ENCODE data around the gene BCAT1.
"Not testable (repeated sequence)": the region's sequence is repeated elsewhere in the genome, so short reads cannot be mapped to it uniquely, and the experiment has no call there.

Gene BCAT1

GRCh38 chr12:24898606-24899005 lies 50.3 kb downstream of the BCAT1 start:
- peak; percentile 64 for DNase-seq

DNA sequence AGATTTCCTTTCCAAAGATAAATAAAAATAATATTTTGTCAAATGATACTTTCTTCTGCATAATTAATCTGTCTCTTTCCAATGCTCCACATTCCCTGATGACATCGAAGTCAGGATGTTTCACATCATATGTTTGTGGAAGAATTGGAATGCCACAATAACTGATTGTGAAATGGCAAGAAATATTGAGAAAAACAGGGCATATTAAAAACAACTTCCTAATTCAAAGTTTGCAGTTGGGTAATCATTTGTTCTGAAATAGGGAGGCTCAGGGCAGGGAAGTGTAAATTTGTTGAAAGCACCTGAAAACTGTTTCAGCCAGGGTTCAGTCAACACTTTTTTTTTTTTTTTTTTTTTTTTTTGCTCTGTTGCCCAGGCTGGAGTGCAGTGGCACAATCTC lies 50.7 kb downstream of the BCAT1 start:
- DNase-seq: no peak

DNA sequence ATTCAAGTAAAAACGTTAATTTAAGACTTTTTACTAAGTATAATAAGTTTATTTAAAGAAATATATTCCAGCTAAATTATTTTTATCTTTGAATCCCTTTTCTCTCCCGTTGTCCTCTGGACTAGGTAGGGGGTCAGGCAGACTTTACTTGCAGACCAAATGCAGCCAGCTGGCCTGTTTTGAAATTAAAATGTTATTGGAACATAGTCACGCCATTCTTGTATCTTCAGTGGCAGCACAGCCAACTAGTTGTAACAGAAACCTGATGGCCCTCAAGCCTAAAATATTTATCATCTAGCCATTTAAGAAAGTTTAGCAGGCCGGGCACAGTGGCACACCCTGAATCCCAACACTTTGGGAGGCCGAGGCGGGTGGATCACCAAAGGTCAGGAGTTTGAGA lies 52.7 kb downstream of the BCAT1 start:
- no peak for DNase-seq

DNA sequence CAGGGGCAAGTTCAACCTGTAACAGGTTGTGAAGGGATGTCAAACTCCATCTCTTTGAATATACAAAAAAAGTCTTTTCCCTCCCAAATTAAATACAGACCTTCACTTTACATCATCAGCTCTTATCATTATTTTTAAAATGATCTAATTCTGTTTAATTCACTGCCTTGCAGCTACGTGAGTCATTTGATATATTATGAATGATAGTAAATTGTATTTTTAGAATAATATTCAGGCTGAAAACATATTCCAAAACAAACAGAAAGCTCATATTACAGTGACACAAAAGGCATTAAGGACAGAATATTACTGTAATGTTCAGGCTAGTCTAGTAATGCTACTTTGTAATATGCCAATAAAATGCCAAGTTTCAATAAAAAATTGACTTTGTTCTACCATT lies 53.3 kb downstream of the BCAT1 start:
- no peak for DNase-seq

DNA sequence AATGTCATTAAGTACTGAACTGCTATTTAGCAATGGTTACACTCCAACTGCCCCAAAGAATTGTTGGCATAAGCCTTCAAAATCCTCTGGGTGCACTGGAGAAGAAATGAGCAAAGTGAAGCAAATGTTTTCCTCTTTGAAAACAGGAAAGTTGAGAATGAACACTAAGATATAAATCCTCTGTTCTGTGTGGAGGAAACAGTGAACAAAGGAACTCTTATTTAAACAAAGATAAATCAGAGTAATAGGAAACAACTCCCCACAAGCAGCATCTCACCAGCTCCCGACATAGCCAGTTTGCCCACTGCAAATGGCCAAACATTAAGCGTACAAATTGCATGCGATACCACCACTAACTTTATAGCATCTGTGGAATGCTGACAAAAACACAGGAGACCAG lies 54.0 kb downstream of the BCAT1 start:
- DNase-seq: no peak

DNA sequence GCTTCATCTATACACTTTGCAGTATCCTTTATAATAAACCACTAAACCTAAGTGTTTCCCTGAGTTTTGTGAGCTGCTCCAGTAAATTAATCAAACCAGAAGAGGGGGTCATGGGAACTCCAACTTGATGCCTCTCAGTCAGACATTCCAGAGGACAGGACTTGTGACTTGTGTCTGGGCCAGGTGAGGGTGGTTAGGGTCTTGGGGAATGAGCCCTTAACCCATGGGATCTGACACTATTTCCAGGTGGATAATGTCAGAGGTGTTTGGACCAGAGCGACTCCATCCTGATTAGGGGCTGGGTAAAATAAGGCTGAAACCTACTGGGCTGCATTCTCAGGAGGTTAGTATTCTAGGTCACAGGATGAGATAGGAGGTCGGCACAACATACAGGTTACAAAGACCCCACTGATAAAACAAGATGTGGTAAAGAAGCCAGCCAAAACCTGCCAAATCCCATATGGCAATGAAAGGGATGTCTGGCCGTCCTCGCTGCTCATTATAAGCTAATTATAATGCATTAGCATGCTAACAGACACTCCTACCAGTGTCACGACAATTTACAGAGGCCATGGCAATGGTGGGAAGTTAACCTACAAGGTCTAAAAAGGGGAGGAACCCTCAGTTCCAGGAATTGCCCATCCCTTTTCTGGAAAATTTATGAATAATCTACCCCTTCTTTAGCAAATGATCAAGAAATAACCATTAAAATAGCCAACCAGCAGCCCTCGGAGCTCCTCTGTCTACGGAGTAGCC lies 58.7 kb downstream of the BCAT1 start:
- DNase-seq: no peak

GRCh38 chr12:24889411-24889810 lies 59.5 kb downstream of the BCAT1 start:
- no peak for DNase-seq

- DNase-seq: peak; percentile 93
Measured at GRCh38 chr12:24888813-24889212, 60.1 kb downstream of the BCAT1 start.

DNA sequence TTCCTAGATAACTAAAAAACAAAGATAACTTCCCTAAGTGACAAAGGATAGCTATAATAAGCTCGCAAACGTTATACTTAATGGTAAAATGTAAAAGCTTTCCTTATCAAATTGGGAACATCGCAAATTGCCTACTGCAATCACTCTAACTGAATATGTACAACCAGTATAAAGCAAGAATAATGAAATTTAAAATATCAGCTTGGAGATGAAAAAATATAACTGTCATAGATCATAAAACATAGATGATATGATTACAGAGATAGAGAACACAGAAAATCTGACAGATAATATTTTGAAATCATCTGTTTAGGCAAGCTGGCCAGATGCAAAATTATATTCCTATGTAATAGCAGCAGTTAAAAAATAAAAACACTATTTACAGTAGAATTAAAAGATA lies 64.0 kb downstream of the BCAT1 start:
- no peak for DNase-seq

- DNase-seq: no peak
Measured at GRCh38 chr12:24881724-24882371, 67.1 kb downstream of the BCAT1 start.

- DNase-seq: no peak
Measured at GRCh38 chr12:24881227-24881626, 67.7 kb downstream of the BCAT1 start.

- DNase-seq: no peak
Measured at GRCh38 chr12:24880732-24881131, 68.2 kb downstream of the BCAT1 start.

DNA sequence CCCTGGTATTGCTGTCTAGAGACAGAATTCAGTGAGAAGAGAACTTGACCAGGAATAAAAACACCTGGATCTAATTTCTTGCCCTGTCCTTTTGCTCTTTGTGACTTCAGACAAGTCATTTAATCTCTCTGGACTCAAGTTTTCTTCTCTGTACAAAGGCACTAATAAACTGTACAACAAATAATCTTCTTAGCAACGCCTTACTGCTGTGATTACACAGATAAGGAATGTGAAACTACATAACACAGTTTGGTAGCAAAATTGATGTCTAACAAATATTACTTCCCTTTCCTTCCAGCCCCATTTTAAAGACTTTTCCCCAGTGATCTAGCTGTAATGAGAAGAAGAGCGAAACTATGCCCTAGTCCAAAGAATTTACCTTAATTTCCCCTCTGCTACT lies 69.3 kb downstream of the BCAT1 start:
- DNase-seq: no peak

DNA sequence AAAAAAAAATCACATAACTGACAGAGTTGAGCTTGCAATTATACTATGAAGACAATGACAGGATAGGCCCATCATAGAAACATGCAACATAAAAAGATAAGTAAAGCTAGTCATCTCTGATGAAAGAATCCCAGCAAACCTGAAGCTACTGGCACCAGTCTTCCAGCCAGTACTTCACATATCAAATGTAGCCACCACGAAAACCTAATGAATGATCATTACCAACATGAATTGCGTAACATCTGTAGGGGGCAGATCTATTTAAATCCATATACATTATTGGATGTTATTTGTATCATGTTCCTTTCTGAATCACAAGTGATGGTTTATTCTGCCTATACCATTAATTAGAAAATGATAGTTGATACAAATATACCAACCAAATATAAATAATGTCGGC lies 73.9 kb downstream of the BCAT1 start:
- DNase-seq: no peak

DNA sequence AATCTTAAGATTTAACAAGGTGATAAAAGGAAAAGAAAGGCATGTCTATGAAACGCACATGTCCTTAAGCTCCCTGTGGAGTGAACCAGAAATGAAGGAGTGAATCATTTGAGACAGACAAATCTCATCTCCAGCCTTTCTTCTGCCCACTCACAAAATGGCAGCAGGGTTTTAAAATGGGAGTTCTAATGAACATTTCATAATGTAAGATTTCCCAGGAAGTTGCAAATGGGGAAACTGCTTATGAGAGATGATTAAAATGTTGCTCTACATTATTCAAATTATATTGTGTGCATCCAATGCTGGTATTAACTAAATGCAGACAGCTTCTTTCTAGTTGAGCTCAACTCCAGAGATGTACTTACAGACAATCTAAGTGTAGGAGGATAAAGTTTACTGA lies 76.7 kb downstream of the BCAT1 start:
- DNase-seq: no peak

- not testable (repeated sequence) for DNase-seq
Measured at GRCh38 chr12:24866139-24866538, 82.8 kb downstream of the BCAT1 start.

- DNase-seq: peak; percentile 71
Measured at GRCh38 chr12:24864796-24865125, 84.1 kb downstream of the BCAT1 start.

- DNase-seq: peak; percentile 95
Measured at GRCh38 chr12:24861766-24862540, 86.9 kb downstream of the BCAT1 start.

- no peak for DNase-seq
Measured at GRCh38 chr12:24860546-24860945, 88.4 kb downstream of the BCAT1 start.

DNA sequence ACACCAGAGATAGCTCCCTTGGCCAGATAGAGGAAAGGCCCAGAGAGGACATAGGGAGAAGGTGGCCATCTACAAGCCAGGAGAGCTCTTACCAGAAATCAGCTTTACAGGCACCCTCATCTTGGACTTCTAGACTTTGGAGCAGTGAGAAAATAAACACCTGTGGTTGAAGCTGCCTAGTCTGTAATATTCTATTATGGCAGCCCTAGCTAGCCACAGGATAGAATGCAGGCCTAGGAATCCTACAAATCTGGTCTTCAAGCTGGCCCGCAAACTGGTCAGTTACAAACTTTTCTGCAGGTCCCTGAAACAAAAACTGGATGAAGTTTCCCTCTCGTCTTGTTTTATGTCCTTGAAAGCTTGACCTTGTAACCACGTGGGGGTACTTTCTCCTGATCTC lies 92.4 kb downstream of the BCAT1 start:
- DNase-seq: no peak

GRCh38 chr12:24854908-24855307 lies 94.0 kb downstream of the BCAT1 start:
- DNase-seq: no peak

- peak; percentile 90 for DNase-seq
Measured at GRCh38 chr12:24854017-24854416, 94.9 kb downstream of the BCAT1 start.

DNA sequence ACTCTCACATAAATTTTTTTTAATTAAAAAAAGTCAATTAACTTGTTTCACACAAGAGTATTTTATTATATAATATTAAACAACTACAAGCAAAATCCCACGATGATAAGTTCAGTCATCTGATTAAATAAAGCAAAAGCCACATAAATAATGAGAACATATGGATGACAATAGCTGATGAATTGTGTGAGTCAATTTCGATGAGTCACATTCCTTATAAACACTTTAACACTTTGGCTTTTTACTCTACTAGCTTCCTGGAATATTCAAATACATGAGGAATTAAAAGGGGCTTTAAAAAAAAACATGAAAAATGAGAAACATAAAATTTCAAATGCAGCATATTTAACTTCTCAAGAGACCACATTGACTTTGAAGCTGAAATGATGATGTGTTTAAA lies 95.3 kb downstream of the BCAT1 start:
- peak; percentile 99 for DNase-seq

DNA sequence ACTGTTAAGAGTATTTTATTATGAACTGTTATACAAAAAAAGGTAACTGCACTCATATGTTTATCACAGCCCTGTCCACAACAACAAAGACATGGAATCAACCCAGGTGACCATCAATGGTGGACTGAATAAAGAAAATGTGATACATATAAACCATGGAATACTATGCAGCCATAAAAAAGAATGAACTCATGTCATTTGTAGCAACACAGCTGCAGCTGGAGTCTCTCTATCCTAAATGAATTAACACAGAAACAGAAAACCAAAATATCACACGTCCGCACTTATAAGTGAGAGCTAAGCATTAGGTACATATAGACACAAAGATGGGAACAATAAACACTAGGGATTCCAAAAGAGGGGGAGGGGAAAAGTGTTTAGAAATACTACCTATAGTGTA lies 95.8 kb downstream of the BCAT1 start:
- peak; percentile 93 for DNase-seq

Measured in DMS53 (cell line).